BE2C (cell line): ENCODE data around the gene NFKBIL1.

Source experiments
- DNase-seq: peaks from one replicate; pipeline ENCODE4 v3.0.0-alpha.2; 2020
- H3K27me3 ChIP-seq: fragments of 250-450 bp; sonication (Bioruptor Pico); 2 replicates; pipeline ENCODE4 v1.5.1; 2020; ENCODE audit warnings: mild to moderate bottlenecking
- H3K36me3 ChIP-seq: fragments of 250-450 bp; sonication (Bioruptor Pico); 2 replicates; pipeline ENCODE4 v1.5.1; 2020; ENCODE audit warnings: mild to moderate bottlenecking
- H3K4me1 ChIP-seq: fragments of 250-450 bp; sonication (Bioruptor Pico); 2 replicates; pipeline ENCODE4 v1.5.1; 2020
- H3K4me3 ChIP-seq: 2 replicates; pipeline ENCODE4 v1.5.1; 2011; ENCODE audit warnings: low read depth, low read length
- H3K9me3 ChIP-seq: fragments of 250-450 bp; sonication (Bioruptor Pico); 2 replicates; pipeline ENCODE4 v1.5.1; 2020
- TF ChIP-seq, protein P1 (sequence below): IDR thresholded peaks from 2 replicates; pipeline ENCODE4 v1.5.1; 2012; ENCODE audit warnings: mild to moderate bottlenecking, low read depth, low read length

NFKBIL1 gene

DNA sequence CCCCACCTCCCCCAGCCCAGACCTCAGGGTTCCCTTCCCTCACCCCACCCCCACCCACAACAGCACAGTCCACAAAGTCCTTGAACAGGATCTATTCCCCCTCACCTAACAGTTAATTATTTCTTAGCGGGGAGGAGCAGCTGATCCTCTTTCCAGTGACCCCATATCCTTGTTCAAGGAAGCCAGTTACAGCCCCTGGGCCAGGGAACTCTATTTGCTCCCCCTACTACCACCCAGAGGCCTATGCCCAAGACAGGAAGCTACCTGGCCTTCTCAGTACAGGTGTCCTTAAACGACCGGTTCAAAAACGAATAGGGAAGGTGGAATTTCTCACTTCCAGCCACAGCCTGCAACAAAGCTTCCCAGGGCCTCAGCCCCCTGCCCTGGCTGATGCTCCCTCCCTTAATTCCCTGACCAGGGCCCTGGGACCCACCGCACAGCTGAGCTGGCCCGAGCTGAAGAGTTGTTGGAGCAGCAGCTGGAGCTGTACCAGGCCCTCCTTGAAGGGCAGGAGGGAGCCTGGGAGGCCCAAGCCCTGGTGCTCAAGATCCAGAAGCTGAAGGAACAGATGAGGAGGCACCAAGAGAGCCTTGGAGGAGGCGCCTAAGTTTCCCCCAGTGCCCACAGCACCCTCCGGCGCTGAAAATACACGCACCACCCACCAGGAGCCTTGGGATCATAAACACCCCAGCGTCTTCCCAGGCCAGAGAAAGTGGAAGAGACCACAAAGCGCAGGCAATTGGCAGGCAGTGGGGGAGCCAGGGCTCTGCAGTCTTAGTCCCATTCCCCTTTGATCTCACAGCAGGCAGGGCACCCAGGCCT lies 17.9 kb upstream of the NFKBIL1 start:
- Histone ChIP-seq H3K27me3 (no peaks in the 10 kb centered on the region), H3K4me3 (no peak overlapping the region), H3K36me3 (peaks cover 47% of the 10 kb centered on the region), H3K9me3 (no peaks in the 10 kb centered on the region), H3K4me1 (peaks cover 7% of the 10 kb centered on the region; the same call in 1 of the 2 replicates)
- TF ChIP-seq, protein P1, sequence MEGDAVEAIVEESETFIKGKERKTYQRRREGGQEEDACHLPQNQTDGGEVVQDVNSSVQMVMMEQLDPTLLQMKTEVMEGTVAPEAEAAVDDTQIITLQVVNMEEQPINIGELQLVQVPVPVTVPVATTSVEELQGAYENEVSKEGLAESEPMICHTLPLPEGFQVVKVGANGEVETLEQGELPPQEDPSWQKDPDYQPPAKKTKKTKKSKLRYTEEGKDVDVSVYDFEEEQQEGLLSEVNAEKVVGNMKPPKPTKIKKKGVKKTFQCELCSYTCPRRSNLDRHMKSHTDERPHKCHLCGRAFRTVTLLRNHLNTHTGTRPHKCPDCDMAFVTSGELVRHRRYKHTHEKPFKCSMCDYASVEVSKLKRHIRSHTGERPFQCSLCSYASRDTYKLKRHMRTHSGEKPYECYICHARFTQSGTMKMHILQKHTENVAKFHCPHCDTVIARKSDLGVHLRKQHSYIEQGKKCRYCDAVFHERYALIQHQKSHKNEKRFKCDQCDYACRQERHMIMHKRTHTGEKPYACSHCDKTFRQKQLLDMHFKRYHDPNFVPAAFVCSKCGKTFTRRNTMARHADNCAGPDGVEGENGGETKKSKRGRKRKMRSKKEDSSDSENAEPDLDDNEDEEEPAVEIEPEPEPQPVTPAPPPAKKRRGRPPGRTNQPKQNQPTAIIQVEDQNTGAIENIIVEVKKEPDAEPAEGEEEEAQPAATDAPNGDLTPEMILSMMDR: no peak
- DNase-seq: no peak

DNA sequence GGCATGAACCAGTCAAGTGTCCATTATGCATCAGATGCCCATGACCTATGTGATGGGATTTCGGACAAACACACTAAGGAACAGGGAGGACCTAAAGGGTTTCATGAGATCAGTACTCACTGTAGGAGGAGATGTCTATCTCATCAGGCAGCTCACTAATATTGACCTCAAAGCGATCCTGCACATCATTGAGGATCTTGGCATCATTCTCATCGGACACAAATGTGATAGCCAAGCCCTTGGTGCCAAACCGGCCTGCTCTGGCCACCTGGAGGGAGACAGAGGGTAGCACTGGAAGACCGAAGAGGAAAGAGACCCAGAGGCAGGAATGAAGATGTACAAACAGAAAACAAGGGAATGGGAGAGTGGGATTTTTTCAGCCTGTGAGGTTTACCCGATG lies 16.7 kb upstream of the NFKBIL1 start:
- peaks cover 6% of the 10 kb centered on the region; the same call in 1 of the 2 replicates for H3K4me1 ChIP-seq
- H3K4me3 ChIP-seq: no peak overlapping the region
- peaks cover 58% of the 10 kb centered on the region for H3K36me3 ChIP-seq
- TF ChIP-seq, protein P1: no peak
- no peaks in the 10 kb centered on the region for H3K9me3 ChIP-seq
- no peak for DNase-seq
- H3K27me3 ChIP-seq: no peaks in the 10 kb centered on the region

DNA sequence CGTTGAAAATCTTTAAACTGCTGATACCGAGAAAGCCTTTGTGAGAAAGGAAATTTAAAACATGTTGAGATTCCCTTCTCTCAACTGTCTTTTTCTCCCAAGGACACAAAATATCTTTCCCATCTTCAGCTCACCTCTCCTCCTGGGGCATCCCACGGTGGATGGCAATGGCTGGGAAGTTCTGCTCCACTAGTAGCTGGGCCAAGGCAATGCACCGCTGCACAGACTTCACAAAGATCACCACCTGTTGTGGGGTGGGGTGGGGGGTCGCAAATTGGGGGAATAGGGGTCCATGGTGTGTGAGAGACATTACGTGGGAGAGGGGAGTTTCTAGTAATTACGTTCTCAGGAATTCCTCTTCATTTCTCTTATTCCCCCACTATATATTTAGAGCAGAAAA lies 16.2 kb upstream of the NFKBIL1 start:
- DNase-seq: no peak
- Histone ChIP-seq H3K4me1 (peaks cover under 1% of the 10 kb centered on the region; the same call in 1 of the 2 replicates), H3K4me3 (no peak overlapping the region), H3K9me3 (no peaks in the 10 kb centered on the region), H3K36me3 (peaks cover 63% of the 10 kb centered on the region), H3K27me3 (no peaks in the 10 kb centered on the region)
- TF ChIP-seq, protein P1: no peak

DNA sequence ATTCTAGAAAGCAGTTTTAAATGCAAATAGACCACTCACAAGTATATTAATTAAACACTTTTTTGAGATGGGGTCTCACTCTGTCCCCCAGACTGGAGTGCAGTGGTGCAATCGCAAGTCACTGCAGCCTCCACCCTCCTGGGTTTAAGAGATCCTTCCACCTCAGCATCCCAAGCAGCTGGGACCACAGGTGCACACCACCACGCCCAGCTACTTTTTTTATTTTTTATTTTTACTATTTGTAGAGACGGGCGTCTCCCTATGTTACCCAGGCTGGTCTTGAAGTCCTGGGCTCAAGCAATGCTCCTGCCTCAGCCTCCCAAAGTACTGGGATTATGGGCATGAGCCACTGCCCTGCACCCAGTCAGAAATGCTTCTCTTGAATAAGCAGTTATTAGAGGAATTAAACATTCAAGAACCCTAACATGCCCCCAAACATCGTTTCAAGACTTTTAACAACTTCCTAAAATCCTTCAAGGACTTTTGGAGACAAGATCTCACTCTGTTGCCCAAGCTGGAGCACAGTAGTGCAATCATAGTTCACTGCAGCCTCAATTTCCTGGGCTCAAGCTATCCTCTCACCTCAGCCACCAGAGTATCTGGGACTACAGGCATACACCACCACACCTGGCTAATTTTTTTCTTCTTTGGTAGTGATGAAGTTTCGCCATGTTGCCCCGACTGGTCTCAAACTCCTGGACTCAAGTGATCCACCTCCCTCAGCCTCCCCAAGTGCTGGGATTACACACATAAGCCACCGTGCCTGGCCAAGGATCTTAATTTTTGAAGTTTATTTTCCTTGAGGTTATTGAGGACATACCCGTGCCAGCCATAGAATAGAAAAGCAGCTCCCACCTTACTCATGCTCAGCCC lies 15.4 kb upstream of the NFKBIL1 start:
- no peaks in the 10 kb centered on the region for H3K27me3 ChIP-seq
- DNase-seq: no peak
- TF ChIP-seq, protein P1: no peak
- H3K4me3 ChIP-seq: no peak overlapping the region
- H3K9me3 ChIP-seq: no peaks in the 10 kb centered on the region
- H3K4me1 ChIP-seq: no peaks in the 10 kb centered on the region
- peaks cover 72% of the 10 kb centered on the region for H3K36me3 ChIP-seq

DNA sequence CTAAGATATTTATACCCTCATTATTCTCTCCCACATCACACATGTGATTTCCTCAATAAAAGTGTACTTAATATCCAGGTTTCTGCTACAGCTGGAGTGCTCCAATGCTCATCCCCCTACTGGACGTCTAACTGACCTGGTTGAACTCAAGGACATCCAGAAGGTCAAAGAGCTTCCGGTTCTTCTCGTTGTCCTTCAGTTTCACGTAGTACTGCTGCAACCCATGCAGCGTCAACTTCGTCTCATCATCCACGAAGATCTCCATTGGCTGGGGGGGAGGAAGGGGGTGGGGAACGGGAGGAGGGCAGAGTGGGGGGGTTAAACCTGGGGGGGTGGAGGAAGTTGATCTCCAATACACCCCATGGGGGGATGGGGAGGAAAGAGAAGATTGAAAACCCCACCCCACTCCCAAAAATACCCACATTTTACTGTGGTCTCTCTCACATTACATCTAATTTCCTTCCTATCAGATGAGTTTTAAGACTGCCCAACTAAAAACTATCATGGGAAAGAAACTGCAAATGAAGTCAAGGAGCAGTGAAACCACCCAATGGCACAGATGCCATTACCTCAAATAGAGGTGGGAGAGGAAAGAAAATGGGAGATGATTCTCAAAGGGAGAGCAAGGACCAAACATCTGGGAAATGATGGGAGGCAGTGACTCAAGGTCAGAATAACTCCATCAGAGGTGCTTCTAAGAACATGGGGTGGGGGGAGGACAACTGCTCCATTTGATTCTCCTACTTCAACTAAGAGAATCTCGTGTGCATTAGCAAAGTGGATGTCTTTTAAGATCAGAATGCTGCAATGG lies 14.6 kb upstream of the NFKBIL1 start:
- Histone ChIP-seq H3K27me3 (no peaks in the 10 kb centered on the region), H3K36me3 (peaks cover 80% of the 10 kb centered on the region), H3K4me3 (no peak overlapping the region), H3K4me1 (no peaks in the 10 kb centered on the region), H3K9me3 (no peaks in the 10 kb centered on the region)
- TF ChIP-seq, protein P1: no peak
- no peak for DNase-seq
